Myocyte (in vitro differentiated cells): ENCODE results near the gene MINPP1. TPM values are rescaled to one million over a fixed set of nuclear protein-coding genes. Genes with fewer than 3 reads are reported as not detected.

Experiments used
- microRNA-seq: library from miRNA; unstranded; fragments of <30 nt; microRNA quantifications from one replicate; pipeline ENCODE4, GENCODE V29; 2016
- total RNA-seq: library from RNA; depleted of rRNA; stranded (reverse); fragments of >200 nt; gene quantifications from 2 replicates; pipeline ENCODE4 v1.2.3, GENCODE V29; 2014

Gene MINPP1
- total RNA-seq, 1 donor from 2014 or later = 23.9 TPM

Small RNAs within 50 kb of the gene (microRNA-seq; reads per million reads assigned to microRNA genes)
- not detected for gene MIR4678

Other genes starting within 250 kb of the MINPP1 start
- gene NUTM2D, start 147.1 kb upstream of the MINPP1 start, total RNA-seq = 2.5 and 3.1 TPM in 2 replicates
- gene PAPSS2, start 155.0 kb downstream of the MINPP1 start, total RNA-seq = 8.2 and 8.3 TPM in 2 replicates